Gastroesophageal sphincter (tissue), 3 donors: Measurements from ENCODE around the gene KIRREL1.

Source experiments
- POLR2AphosphoS5 ChIP-seq: sonication (generic); formaldehyde crosslinking; IDR thresholded peaks from one replicate; pipeline ENCODE4 v1.6.1; 2017; ENCODE audit warnings: antibody characterized with exemption
- TF ChIP-seq, protein P1 (sequence below), 4 experiments: fragments of 200-600 bp in 2 of 4; fragments of 450-650 bp in 2 of 4; sonication (generic) in 1 of 4; IDR thresholded peaks; one replicate each; pipeline ENCODE4 v1.5.1; 2017 to 2019; ENCODE audit warnings: antibody characterized with exemption in 4 of 4, mild to moderate bottlenecking in 2 of 4, moderate library complexity in 2 of 4

GRCh38 chr1:157968946-157969345, 24.5 kb upstream of the KIRREL1 start:
- TF ChIP-seq, protein P1, sequence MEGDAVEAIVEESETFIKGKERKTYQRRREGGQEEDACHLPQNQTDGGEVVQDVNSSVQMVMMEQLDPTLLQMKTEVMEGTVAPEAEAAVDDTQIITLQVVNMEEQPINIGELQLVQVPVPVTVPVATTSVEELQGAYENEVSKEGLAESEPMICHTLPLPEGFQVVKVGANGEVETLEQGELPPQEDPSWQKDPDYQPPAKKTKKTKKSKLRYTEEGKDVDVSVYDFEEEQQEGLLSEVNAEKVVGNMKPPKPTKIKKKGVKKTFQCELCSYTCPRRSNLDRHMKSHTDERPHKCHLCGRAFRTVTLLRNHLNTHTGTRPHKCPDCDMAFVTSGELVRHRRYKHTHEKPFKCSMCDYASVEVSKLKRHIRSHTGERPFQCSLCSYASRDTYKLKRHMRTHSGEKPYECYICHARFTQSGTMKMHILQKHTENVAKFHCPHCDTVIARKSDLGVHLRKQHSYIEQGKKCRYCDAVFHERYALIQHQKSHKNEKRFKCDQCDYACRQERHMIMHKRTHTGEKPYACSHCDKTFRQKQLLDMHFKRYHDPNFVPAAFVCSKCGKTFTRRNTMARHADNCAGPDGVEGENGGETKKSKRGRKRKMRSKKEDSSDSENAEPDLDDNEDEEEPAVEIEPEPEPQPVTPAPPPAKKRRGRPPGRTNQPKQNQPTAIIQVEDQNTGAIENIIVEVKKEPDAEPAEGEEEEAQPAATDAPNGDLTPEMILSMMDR (IDR thresholded peaks at IDR 0.05) = no peak
- no peak for TF ChIP-seq POLR2AphosphoS5
